ENCODE results near the gene SHC3. TPM values are rescaled to one million over a fixed set of nuclear protein-coding genes. Genes with fewer than 3 reads are reported as not detected.

The SHC3 gene
- total and polyA plus RNA-seq, 9 of the 15 experiments (the other 6 are each of a cell fraction or from before 2014, with no cell fraction given): not detected

- no peak overlapping the region for H3K4me3 ChIP-seq
- DNase-seq (ENCODE audit: extremely low read depth in 1 of 4, low spot score in 3 of 4) (no peak), ATAC-seq (no peak), FAIRE-seq (no peak)
- in situ Hi-C loops (cut with MboI) (no loop called here), intact Hi-C loops (cut with micrococcal nuclease) (no loop called here)
- 3% methylated on average over 4 of the region's 5 CpGs for WGBS (ENCODE audit: insufficient coverage, low coverage, missing lambda C conversion rate)
- ChIA-PET CTCF (ENCODE audit: low intra/inter-chr PET ratio) (no interaction called here), POLR2A (no interaction called here)
- peaks cover 0 to 4% of the 10 kb centered on the region in 2 experiments; a peak in 1 of 5 replicates for H3K27me3 ChIP-seq (ENCODE audit: control insufficient read depth in 2 of 2, insufficient read depth in 2 of 2, low read length in 2 of 2)
- no peaks in the 10 kb centered on the region for H3K4me1 ChIP-seq (replicated peaks in 1 of 2; ENCODE audit: control insufficient read depth in 2 of 2, insufficient read depth in 2 of 2, low read length in 2 of 2)
- H3K9ac ChIP-seq (ENCODE audit: insufficient read depth in 1 of 2, low read depth in 2 of 2, low read length in 2 of 2): no peak overlapping the region
- no peaks in the 10 kb centered on the region for H3K36me3 ChIP-seq (ENCODE audit: control insufficient read depth, insufficient read depth, low read length)
- H4K20me1 ChIP-seq (replicated peaks; ENCODE audit: control insufficient read depth, insufficient read depth, low read length): no peaks in the 10 kb centered on the region
- H3K4me2 ChIP-seq (ENCODE audit: insufficient read depth, low read length): no peak overlapping the region
- TF ChIP-seq TGIF2 (CRISPR knock-in tag; IDR thresholded peaks at IDR 0.05): no peak
- TF ChIP-seq ZNF217 (CRISPR knock-in tag; IDR thresholded peaks at IDR 0.05): no peak
- no peak for TF ChIP-seq MAX (CRISPR knock-in tag; IDR thresholded peaks at IDR 0.05)
- TF ChIP-seq CREBBP (IDR thresholded peaks at IDR 0.05; ENCODE audit: low read depth, low read length): no peak
- TF ChIP-seq SIN3B (IDR thresholded peaks at IDR 0.05; ENCODE audit: low read depth): no peak
- TF ChIP-seq ZBTB40 (IDR thresholded peaks at IDR 0.05): no peak
- no peak for TF ChIP-seq ZBTB40 (CRISPR knock-in tag; IDR thresholded peaks at IDR 0.05)
- TF ChIP-seq PRMT5 (CRISPR knock-in tag; IDR thresholded peaks at IDR 0.05): no peak
- TF ChIP-seq E2F6 (IDR thresholded peaks at IDR 0.05; ENCODE audit: borderline replicate concordance in 1 of 2, extremely low read depth in 1 of 2, insufficient read depth in 1 of 2, insufficient read length in 1 of 2, low read depth in 1 of 2, low read length in 1 of 2, poor library complexity in 1 of 2, severe bottlenecking in 1 of 2): no peak
- no peak for TF ChIP-seq UBTF (IDR thresholded peaks at IDR 0.05; ENCODE audit: borderline replicate concordance in 1 of 2, low read depth in 2 of 2, low read length in 2 of 2)
- no peak overlapping the region for H3K27ac ChIP-seq (ENCODE audit: extremely low read depth, low read depth, low read length)
- BruUV-seq (replicated peaks): no TSS peak
- H3K79me2 ChIP-seq (ENCODE audit: control insufficient read depth, insufficient read depth, low read length): no peaks in the 10 kb centered on the region
- no peak overlapping the region for H2AFZ ChIP-seq (ENCODE audit: low read depth, low read length)
- H3K9me1 ChIP-seq (ENCODE audit: control insufficient read depth, insufficient read depth, low read length): no peaks in the 10 kb centered on the region
- no peaks in the 10 kb centered on the region for H3K9me3 ChIP-seq (replicated peaks; ENCODE audit: control insufficient read depth, insufficient read depth, low read depth, low read length)
These were observed 200.6 kb downstream of the SHC3 start for GRCh38 chr9:88978034-88978433.
